ENCODE measurements around the gene SLC22A2. TPM values are rescaled to one million over a fixed set of nuclear protein-coding genes. Genes with fewer than 3 reads are reported as not detected.

SLC22A2 gene
- total and polyA plus RNA-seq, 2 donors (not counting 1 experiment from before 2014, with no cell fraction given): not detected

- H3K79me2 ChIP-seq (ENCODE audit: control insufficient read depth, insufficient read depth, low read length): no peaks in the 10 kb centered on the region
- TF ChIP-seq, protein P1, sequence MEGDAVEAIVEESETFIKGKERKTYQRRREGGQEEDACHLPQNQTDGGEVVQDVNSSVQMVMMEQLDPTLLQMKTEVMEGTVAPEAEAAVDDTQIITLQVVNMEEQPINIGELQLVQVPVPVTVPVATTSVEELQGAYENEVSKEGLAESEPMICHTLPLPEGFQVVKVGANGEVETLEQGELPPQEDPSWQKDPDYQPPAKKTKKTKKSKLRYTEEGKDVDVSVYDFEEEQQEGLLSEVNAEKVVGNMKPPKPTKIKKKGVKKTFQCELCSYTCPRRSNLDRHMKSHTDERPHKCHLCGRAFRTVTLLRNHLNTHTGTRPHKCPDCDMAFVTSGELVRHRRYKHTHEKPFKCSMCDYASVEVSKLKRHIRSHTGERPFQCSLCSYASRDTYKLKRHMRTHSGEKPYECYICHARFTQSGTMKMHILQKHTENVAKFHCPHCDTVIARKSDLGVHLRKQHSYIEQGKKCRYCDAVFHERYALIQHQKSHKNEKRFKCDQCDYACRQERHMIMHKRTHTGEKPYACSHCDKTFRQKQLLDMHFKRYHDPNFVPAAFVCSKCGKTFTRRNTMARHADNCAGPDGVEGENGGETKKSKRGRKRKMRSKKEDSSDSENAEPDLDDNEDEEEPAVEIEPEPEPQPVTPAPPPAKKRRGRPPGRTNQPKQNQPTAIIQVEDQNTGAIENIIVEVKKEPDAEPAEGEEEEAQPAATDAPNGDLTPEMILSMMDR (conservative IDR thresholded peaks at IDR 0.05 in 1 of 2, IDR thresholded peaks at IDR 0.05 in 1 of 2; ENCODE audit: low read depth in 1 of 2, low read length in 2 of 2): no peak
- no peak for TF ChIP-seq EZH2 (IDR thresholded peaks at IDR 0.05; ENCODE audit: low read length, missing control alignments)
- H3K27ac ChIP-seq (ENCODE audit: insufficient read depth, low read length): no peak overlapping the region
- no peaks in the 10 kb centered on the region for H3K36me3 ChIP-seq (ENCODE audit: control insufficient read depth, insufficient read depth, low read length)
- DNase-seq (ENCODE audit: low read depth in 2 of 2): no peak
- no peaks in the 10 kb centered on the region for H3K27me3 ChIP-seq (ENCODE audit: control insufficient read depth, insufficient read depth, low read length)
- H3K9ac ChIP-seq (ENCODE audit: insufficient read depth, low read length): no peak overlapping the region
- no peak overlapping the region for H2AFZ ChIP-seq (ENCODE audit: low read length)
- H3K4me1 ChIP-seq (ENCODE audit: control insufficient read depth, extremely low read depth, insufficient read depth, low read length): no peaks in the 10 kb centered on the region
- no peak overlapping the region for H3K4me2 ChIP-seq (ENCODE audit: extremely low read depth, insufficient read depth, low read length)
- H3K4me3 ChIP-seq (replicated peaks in 1 of 4; ENCODE audit: control extremely low read depth in 1 of 4, insufficient read depth in 1 of 4, low read depth in 3 of 4, low read length in 4 of 4): no peak overlapping the region
- no peaks in the 10 kb centered on the region for H4K20me1 ChIP-seq (ENCODE audit: control insufficient read depth, extremely low read depth, insufficient read depth, low read length)
- no peaks in the 10 kb centered on the region for H3K9me3 ChIP-seq (ENCODE audit: control insufficient read depth, insufficient read depth, low read depth, low read length)
Measured at GRCh38 chr6:160207618-160208017, 51.0 kb downstream of the SLC22A2 start.

DNA sequence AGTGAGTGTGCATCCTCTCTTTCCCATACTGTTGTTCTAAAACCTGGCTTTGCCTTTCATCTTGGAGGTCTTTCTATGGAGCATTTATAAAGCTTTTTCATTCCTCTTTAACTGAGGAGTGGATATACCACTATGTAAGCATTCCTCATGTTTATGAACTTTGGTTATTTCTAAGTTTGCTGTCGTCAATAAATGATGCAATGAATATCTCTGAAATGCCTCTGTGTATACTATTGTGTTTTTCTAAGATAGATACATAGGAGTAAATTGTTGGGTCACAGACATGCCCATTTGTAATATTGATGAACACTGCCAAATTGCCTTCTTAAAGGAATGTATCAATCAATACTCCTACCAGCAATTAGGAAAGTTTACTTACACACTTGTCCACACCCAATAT, 53.9 kb downstream of the SLC22A2 start:
- H3K27ac ChIP-seq (ENCODE audit: insufficient read depth, low read length): no peak overlapping the region
- no peak overlapping the region for H2AFZ ChIP-seq (ENCODE audit: low read length)
- no peaks in the 10 kb centered on the region for H3K79me2 ChIP-seq (ENCODE audit: control insufficient read depth, insufficient read depth, low read length)
- DNase-seq (ENCODE audit: low read depth in 2 of 2): no peak
- H3K36me3 ChIP-seq (ENCODE audit: control insufficient read depth, insufficient read depth, low read length): no peaks in the 10 kb centered on the region
- H3K4me3 ChIP-seq (replicated peaks in 1 of 4; ENCODE audit: control extremely low read depth in 1 of 4, insufficient read depth in 1 of 4, low read depth in 3 of 4, low read length in 4 of 4): no peak overlapping the region
- no peaks in the 10 kb centered on the region for H3K9me3 ChIP-seq (ENCODE audit: control insufficient read depth, insufficient read depth, low read depth, low read length)
- H4K20me1 ChIP-seq (ENCODE audit: control insufficient read depth, extremely low read depth, insufficient read depth, low read length): no peaks in the 10 kb centered on the region
- no peaks in the 10 kb centered on the region for H3K27me3 ChIP-seq (ENCODE audit: control insufficient read depth, insufficient read depth, low read length)
- H3K4me2 ChIP-seq (ENCODE audit: extremely low read depth, insufficient read depth, low read length): no peak overlapping the region
- H3K4me1 ChIP-seq (ENCODE audit: control insufficient read depth, extremely low read depth, insufficient read depth, low read length): no peaks in the 10 kb centered on the region
- no peak overlapping the region for H3K9ac ChIP-seq (ENCODE audit: insufficient read depth, low read length)
- no peak for TF ChIP-seq EZH2 (IDR thresholded peaks at IDR 0.05; ENCODE audit: low read length, missing control alignments)
- TF ChIP-seq, protein P1 (conservative IDR thresholded peaks at IDR 0.05 in 1 of 2, IDR thresholded peaks at IDR 0.05 in 1 of 2; ENCODE audit: low read depth in 1 of 2, low read length in 2 of 2): no peak

GRCh38 chr6:160203953-160204352, 54.7 kb downstream of the SLC22A2 start:
- H3K9ac ChIP-seq (ENCODE audit: insufficient read depth, low read length): no peak overlapping the region
- no peaks in the 10 kb centered on the region for H3K27me3 ChIP-seq (ENCODE audit: control insufficient read depth, insufficient read depth, low read length)
- no peak overlapping the region for H2AFZ ChIP-seq (ENCODE audit: low read length)
- H3K27ac ChIP-seq (ENCODE audit: insufficient read depth, low read length): no peak overlapping the region
- no peaks in the 10 kb centered on the region for H3K79me2 ChIP-seq (ENCODE audit: control insufficient read depth, insufficient read depth, low read length)
- no peak for DNase-seq (ENCODE audit: low read depth in 2 of 2)
- H3K4me3 ChIP-seq (replicated peaks in 1 of 4; ENCODE audit: control extremely low read depth in 1 of 4, insufficient read depth in 1 of 4, low read depth in 3 of 4, low read length in 4 of 4): no peak overlapping the region
- no peaks in the 10 kb centered on the region for H3K9me3 ChIP-seq (ENCODE audit: control insufficient read depth, insufficient read depth, low read depth, low read length)
- no peak overlapping the region for H3K4me2 ChIP-seq (ENCODE audit: extremely low read depth, insufficient read depth, low read length)
- H3K36me3 ChIP-seq (ENCODE audit: control insufficient read depth, insufficient read depth, low read length): no peaks in the 10 kb centered on the region
- H4K20me1 ChIP-seq (ENCODE audit: control insufficient read depth, extremely low read depth, insufficient read depth, low read length): no peaks in the 10 kb centered on the region
- TF ChIP-seq EZH2 (IDR thresholded peaks at IDR 0.05; ENCODE audit: low read length, missing control alignments): no peak
- TF ChIP-seq, protein P1 (conservative IDR thresholded peaks at IDR 0.05 in 1 of 2, IDR thresholded peaks at IDR 0.05 in 1 of 2; ENCODE audit: low read depth in 1 of 2, low read length in 2 of 2): no peak
- H3K4me1 ChIP-seq (ENCODE audit: control insufficient read depth, extremely low read depth, insufficient read depth, low read length): no peaks in the 10 kb centered on the region

Data from fibroblast of lung (primary cell).